Gastroesophageal sphincter (tissue), 4 donors: ENCODE results near the gene FHOD3. TPM values are rescaled to one million over a fixed set of nuclear protein-coding genes. Genes with fewer than 3 reads are reported as not detected.

Experiments
- ATAC-seq: fragments of 150-250 bp; one replicate; pipeline ENCODE4 v1.9.1; 2016; ENCODE audit warnings: mild to moderate bottlenecking, moderate library complexity
- H3K27ac ChIP-seq, 4 donors: fragments of 200-600 bp; sonication (generic) in 3 of 4; 1 replicate in 3 of 4; 2 replicates in 1 of 4; pipeline ENCODE4 v1.5.1; 2016 to 2019
- H3K27me3 ChIP-seq: fragments of 200-600 bp; sonication (generic); one replicate; pipeline ENCODE4 v1.5.1; 2019
- H3K36me3 ChIP-seq, 2 donors: fragments of 200-600 bp; sonication (generic); one replicate each; pipeline ENCODE4 v1.5.1; 2019; ENCODE audit warnings: control low read depth in 1 of 2
- H3K4me1 ChIP-seq, 3 donors: fragments of 200-600 bp; sonication (generic); 1 replicate in 2 of 3; 2 replicates in 1 of 3; pipeline ENCODE4 v1.5.1; 2016 to 2019; ENCODE audit warnings: control low read depth in 2 of 3
- H3K4me3 ChIP-seq, 2 donors: fragments of 200-600 bp; sonication (generic); one replicate each; pipeline ENCODE4 v1.5.1; 2019; ENCODE audit warnings: mild to moderate bottlenecking in 1 of 2, moderate library complexity in 1 of 2
- H3K9me3 ChIP-seq, 3 donors: fragments of 200-600 bp; sonication (generic); one replicate each; pipeline ENCODE4 v1.5.1; 2017 to 2019; ENCODE audit warnings: control low read depth in 2 of 3
- EP300 ChIP-seq: sonication (generic); formaldehyde crosslinking; IDR thresholded peaks from one replicate; pipeline ENCODE4 v1.6.1; 2017; ENCODE audit warnings: antibody characterized with exemption, mild to moderate bottlenecking
- POLR2A ChIP-seq, 2 donors: fragments of 450-650 bp; IDR thresholded peaks; one replicate each; pipeline ENCODE4 v1.6.1; 2017; ENCODE audit warnings: antibody characterized with exemption in 2 of 2, mild to moderate bottlenecking in 2 of 2, moderate library complexity in 1 of 2
- POLR2AphosphoS5 ChIP-seq: sonication (generic); formaldehyde crosslinking; IDR thresholded peaks from one replicate; pipeline ENCODE4 v1.6.1; 2017; ENCODE audit warnings: antibody characterized with exemption
- WGBS, 2 donors: methylation state at CpG; one replicate each; pipeline ENCODE4 v1.1.5; 2018; ENCODE audit warnings: low coverage in 1 of 2; 5-methylcytosine and 5-hydroxymethylcytosine counted together
- total RNA-seq, 4 donors: library from RNA; depleted of rRNA; stranded (reverse); fragments of >200 nt; gene quantifications; one replicate each; pipeline ENCODE4 v1.1.0, GENCODE V29; 2016
- TF ChIP-seq, protein P1 (sequence below), 4 experiments: fragments of 200-600 bp in 2 of 4; fragments of 450-650 bp in 2 of 4; sonication (generic) in 1 of 4; IDR thresholded peaks; one replicate each; pipeline ENCODE4 v1.5.1; 2017 to 2019; ENCODE audit warnings: antibody characterized with exemption in 4 of 4, mild to moderate bottlenecking in 2 of 4, moderate library complexity in 2 of 4

The FHOD3 gene
- total RNA-seq, 4 donors from 2014 or later: 18.4 to 36.7 (median 30.4) TPM

- no peak for TF ChIP-seq EP300
- no peak for TF ChIP-seq POLR2AphosphoS5
- TF ChIP-seq, protein P1, sequence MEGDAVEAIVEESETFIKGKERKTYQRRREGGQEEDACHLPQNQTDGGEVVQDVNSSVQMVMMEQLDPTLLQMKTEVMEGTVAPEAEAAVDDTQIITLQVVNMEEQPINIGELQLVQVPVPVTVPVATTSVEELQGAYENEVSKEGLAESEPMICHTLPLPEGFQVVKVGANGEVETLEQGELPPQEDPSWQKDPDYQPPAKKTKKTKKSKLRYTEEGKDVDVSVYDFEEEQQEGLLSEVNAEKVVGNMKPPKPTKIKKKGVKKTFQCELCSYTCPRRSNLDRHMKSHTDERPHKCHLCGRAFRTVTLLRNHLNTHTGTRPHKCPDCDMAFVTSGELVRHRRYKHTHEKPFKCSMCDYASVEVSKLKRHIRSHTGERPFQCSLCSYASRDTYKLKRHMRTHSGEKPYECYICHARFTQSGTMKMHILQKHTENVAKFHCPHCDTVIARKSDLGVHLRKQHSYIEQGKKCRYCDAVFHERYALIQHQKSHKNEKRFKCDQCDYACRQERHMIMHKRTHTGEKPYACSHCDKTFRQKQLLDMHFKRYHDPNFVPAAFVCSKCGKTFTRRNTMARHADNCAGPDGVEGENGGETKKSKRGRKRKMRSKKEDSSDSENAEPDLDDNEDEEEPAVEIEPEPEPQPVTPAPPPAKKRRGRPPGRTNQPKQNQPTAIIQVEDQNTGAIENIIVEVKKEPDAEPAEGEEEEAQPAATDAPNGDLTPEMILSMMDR (IDR thresholded peaks at IDR 0.05): no peak
- no peak for TF ChIP-seq POLR2A (IDR thresholded peaks at IDR 0.05)
- no peak for ATAC-seq
- Histone ChIP-seq H3K9me3 (no peaks in the 10 kb centered on the region), H3K27ac (no peak overlapping the region), H3K36me3 (no peaks in the 10 kb centered on the region), H3K4me1 (peaks cover 0 to 24% (median 0%) of the 10 kb centered on the region in 3 donors), H3K27me3 (no peaks in the 10 kb centered on the region), H3K4me3 (no peak overlapping the region)
- WGBS, 2 donors: 82% methylated on average over 5 to 6 of the region's 6 CpGs
These were observed 152.8 kb downstream of the FHOD3 start for GRCh38 chr18:36450264-36450663.

- TF ChIP-seq POLR2AphosphoS5 (no peak), POLR2A (IDR thresholded peaks at IDR 0.05) (no peak), EP300 (no peak)
- TF ChIP-seq, protein P1 (IDR thresholded peaks at IDR 0.05): no peak
- no peaks in the 10 kb centered on the region for H3K9me3 ChIP-seq
- ATAC-seq: no peak
- H3K27ac ChIP-seq: no peak overlapping the region
- WGBS, 2 donors: 83 to 97% methylated on average over 9 to 13 of the region's 15 CpGs
- no peak overlapping the region for H3K4me3 ChIP-seq
- no peaks in the 10 kb centered on the region for H3K36me3 ChIP-seq
- H3K27me3 ChIP-seq: no peaks in the 10 kb centered on the region
- peaks cover 0 to 12% (median 0%) of the 10 kb centered on the region in 3 donors for H3K4me1 ChIP-seq
These were observed 154.1 kb downstream of the FHOD3 start for GRCh38 chr18:36451454-36452251.

DNA sequence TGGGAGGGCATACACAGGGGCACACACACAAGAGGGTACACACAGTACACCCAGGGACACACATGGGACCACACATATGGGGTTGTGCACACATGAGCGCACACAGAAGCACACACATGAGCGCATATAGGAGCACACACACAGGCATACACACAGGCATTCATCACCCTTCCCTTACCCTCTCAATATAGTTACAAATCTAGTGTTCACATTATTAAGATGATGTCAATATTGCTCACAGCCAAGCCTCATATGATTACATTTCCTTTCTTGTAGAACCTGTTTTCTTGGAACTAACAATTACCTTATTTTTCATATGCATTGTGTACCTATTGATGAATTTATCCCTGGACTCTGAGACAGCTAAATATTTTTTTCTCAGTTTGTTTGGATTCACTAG lies 156.7 kb downstream of the FHOD3 start:
- no peak for ATAC-seq
- TF ChIP-seq POLR2AphosphoS5 (no peak), EP300 (no peak), POLR2A (IDR thresholded peaks at IDR 0.05) (no peak)
- TF ChIP-seq, protein P1 (IDR thresholded peaks at IDR 0.05): no peak
- H3K27me3 ChIP-seq: no peaks in the 10 kb centered on the region
- WGBS, 2 donors: 100% methylated on average over 2 of the region's 2 CpGs
- H3K9me3 ChIP-seq: no peaks in the 10 kb centered on the region
- peaks cover 0 to 4% (median 0%) of the 10 kb centered on the region in 3 donors for H3K4me1 ChIP-seq
- no peaks in the 10 kb centered on the region for H3K36me3 ChIP-seq
- H3K4me3 ChIP-seq: no peak overlapping the region
- no peak overlapping the region for H3K27ac ChIP-seq

GRCh38 chr18:36454848-36455458 lies 157.4 kb downstream of the FHOD3 start:
- Histone ChIP-seq H3K4me3 (no peak overlapping the region), H3K27me3 (no peaks in the 10 kb centered on the region), H3K9me3 (no peaks in the 10 kb centered on the region), H3K27ac (no peak overlapping the region), H3K36me3 (no peaks in the 10 kb centered on the region), H3K4me1 (peaks cover 0 to 3% (median 0%) of the 10 kb centered on the region in 3 donors)
- TF ChIP-seq POLR2AphosphoS5 (no peak), POLR2A (IDR thresholded peaks at IDR 0.05) (no peak), EP300 (no peak)
- TF ChIP-seq, protein P1 (IDR thresholded peaks at IDR 0.05): no peak
- WGBS, 2 donors: 70 to 73% methylated on average over 4 of the region's 4 CpGs
- ATAC-seq: no peak

- Histone ChIP-seq H3K27me3 (no peaks in the 10 kb centered on the region), H3K4me1 (no peaks in the 10 kb centered on the region), H3K9me3 (no peaks in the 10 kb centered on the region), H3K36me3 (no peaks in the 10 kb centered on the region), H3K4me3 (no peak overlapping the region), H3K27ac (no peak overlapping the region)
- ATAC-seq: no peak
- TF ChIP-seq POLR2A (IDR thresholded peaks at IDR 0.05) (no peak), EP300 (no peak)
- TF ChIP-seq, protein P1 (IDR thresholded peaks at IDR 0.05): no peak
- 95 to 100% methylated on average over 4 of the region's 4 CpGs for WGBS, 2 donors
These were observed 158.4 kb downstream of the FHOD3 start for GRCh38 chr18:36455931-36456330.
